GM19452 (cell line): ENCODE measurements around the gene MAMDC4.
A peak's percentile ranks its signal among the peaks of the same experiment; 100 is the strongest.

Experiments
- ATAC-seq: cut with Tn5 transposase; IDR thresholded peaks from one replicate; pipeline ENCODE4 v1.9.1; 2021; ENCODE audit not compliant: unreplicated experiment

The MAMDC4 gene

GRCh38 chr9:136886610-136887597 is 34.8 kb downstream of the MAMDC4 start:
- ATAC-seq, result peak; percentile 20

GRCh38 chr9:136888454-136888853 is 36.3 kb downstream of the MAMDC4 start:
- ATAC-seq, result no peak

- ATAC-seq, result no peak
These were observed 37.7 kb downstream of the MAMDC4 start for GRCh38 chr9:136889858-136890257.

- ATAC-seq, result no peak
These were observed 38.5 kb downstream of the MAMDC4 start for GRCh38 chr9:136890661-136891060.

- no peak for ATAC-seq
These were observed 43.9 kb downstream of the MAMDC4 start for GRCh38 chr9:136896027-136896426.

GRCh38 chr9:136898483-136899100 is 46.4 kb downstream of the MAMDC4 start:
- ATAC-seq, result no peak

GRCh38 chr9:136899196-136899595 is 47.0 kb downstream of the MAMDC4 start:
- no peak for ATAC-seq

DNA sequence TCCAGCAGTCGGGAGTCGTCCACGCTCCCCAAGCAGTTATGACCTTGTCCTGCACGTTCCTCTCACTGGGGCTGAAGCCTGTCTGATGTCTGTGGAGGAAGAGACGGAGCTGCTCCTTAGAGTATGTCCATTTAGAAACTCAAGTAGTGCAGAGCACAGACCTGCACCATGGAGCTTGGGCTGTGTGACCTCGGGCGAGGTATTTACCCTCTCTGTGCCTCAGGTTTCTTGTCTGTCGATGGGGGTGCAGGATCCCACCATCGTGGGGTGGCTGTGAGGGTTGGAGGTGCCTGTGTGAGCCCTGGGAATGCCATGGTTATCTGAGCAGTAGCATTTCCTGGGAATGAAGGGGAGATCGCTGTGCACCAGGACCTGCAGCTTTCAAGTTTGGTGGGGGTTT is 48.4 kb downstream of the MAMDC4 start:
- no peak for ATAC-seq

- ATAC-seq, result no peak
These were observed 48.9 kb downstream of the MAMDC4 start for GRCh38 chr9:136900988-136901515.

- peak; percentile 61 for ATAC-seq
These were observed 49.5 kb downstream of the MAMDC4 start for GRCh38 chr9:136901516-136902258.

DNA sequence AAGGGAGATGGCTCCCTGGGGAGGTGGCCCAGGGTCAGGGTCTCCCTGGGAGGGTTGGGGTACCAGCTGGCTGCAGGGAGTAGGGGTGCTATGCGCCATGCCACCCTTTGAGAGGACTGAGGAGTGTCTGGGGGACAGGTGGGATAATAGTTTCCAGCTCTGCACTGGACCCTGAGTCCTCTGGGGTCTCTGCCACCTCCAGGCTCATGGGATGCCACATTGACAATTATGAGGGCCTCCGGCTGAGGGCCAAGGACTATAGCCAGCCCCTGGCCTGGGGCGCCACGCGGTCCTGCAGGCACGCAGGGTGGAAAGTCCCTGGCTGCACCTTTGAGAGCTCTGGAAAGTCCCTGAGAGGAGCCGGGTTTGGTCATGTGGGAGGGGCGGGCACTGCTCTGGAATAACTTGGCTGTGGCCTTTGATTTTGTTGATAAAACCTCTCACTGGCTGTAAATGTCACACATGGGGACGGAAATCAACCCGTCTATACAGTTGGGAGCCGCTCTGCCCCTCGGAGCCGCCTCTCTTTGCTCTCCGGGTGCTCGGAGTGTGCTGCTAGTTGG is 50.2 kb downstream of the MAMDC4 start:
- peak; percentile 55 for ATAC-seq

DNA sequence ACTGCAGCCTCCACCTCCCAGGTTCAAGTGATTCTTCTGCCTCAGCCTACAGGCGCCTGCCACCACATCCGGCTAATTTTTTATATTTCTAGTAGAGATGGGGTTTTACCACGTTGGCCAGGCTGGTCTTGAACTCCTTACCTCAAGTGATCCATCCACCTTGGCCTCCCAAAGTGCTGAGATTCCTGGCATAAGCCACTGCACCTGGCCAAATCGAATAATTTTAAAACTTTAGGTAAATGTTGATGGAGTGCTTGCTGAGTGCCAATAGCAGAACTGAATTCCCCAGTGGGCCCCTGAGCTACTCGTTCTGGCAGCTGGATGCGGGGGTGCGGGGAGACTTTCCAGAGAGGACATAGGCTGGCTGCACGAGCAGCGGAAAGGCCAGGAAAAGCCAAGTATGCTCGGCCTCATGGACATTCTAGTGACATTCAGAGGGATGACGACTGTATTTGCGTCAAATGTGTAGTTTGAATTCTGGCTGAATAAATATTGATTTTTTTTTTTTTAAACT is 51.0 kb downstream of the MAMDC4 start:
- no peak for ATAC-seq

- no peak for ATAC-seq
These were observed 54.1 kb downstream of the MAMDC4 start for GRCh38 chr9:136906266-136906665.

GRCh38 chr9:136907011-136907914 is 55.1 kb downstream of the MAMDC4 start:
- ATAC-seq, result no peak
